Germinal center (tissue), 1 donor: ENCODE data around the gene NOL4.

Source experiments
- DNase-seq: peaks from one replicate; pipeline ENCODE4 v3.0.0; 2012; ENCODE audit warnings: mixed read lengths, low spot score

The NOL4 gene

GRCh38 chr18:34194239-34194638 is 30.5 kb downstream of the NOL4 start:
- no peak for DNase-seq

GRCh38 chr18:34189656-34190435 is 34.9 kb downstream of the NOL4 start:
- DNase-seq, result no peak
